C4-2B (cell line): ENCODE data around the gene CAMK2G.

ENCODE experiments used
- H3K27ac ChIP-seq: fragments of 450-650 bp; 2 replicates; pipeline ENCODE4 v1.5.1; 2017
- ZFX ChIP-seq: fragments of 450-650 bp; IDR thresholded peaks from 2 replicates; pipeline ENCODE4 v1.6.1; 2017
- TF ChIP-seq, protein P1 (sequence below): fragments of 450-650 bp; conservative IDR thresholded peaks from 2 replicates; pipeline ENCODE4 v1.5.1; 2017; ENCODE audit warnings: mild to moderate bottlenecking

Gene CAMK2G

GRCh38 chr10:73808021-73808815 lies 66.1 kb downstream of the CAMK2G start:
- TF ChIP-seq, protein P1, sequence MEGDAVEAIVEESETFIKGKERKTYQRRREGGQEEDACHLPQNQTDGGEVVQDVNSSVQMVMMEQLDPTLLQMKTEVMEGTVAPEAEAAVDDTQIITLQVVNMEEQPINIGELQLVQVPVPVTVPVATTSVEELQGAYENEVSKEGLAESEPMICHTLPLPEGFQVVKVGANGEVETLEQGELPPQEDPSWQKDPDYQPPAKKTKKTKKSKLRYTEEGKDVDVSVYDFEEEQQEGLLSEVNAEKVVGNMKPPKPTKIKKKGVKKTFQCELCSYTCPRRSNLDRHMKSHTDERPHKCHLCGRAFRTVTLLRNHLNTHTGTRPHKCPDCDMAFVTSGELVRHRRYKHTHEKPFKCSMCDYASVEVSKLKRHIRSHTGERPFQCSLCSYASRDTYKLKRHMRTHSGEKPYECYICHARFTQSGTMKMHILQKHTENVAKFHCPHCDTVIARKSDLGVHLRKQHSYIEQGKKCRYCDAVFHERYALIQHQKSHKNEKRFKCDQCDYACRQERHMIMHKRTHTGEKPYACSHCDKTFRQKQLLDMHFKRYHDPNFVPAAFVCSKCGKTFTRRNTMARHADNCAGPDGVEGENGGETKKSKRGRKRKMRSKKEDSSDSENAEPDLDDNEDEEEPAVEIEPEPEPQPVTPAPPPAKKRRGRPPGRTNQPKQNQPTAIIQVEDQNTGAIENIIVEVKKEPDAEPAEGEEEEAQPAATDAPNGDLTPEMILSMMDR, result no peak
- no peak for TF ChIP-seq ZFX
- no peak overlapping the region for H3K27ac ChIP-seq

- TF ChIP-seq, protein P1, result no peak
- TF ChIP-seq ZFX, result no peak
- no peak overlapping the region for H3K27ac ChIP-seq
These were observed 66.9 kb downstream of the CAMK2G start for GRCh38 chr10:73807471-73807870.

DNA sequence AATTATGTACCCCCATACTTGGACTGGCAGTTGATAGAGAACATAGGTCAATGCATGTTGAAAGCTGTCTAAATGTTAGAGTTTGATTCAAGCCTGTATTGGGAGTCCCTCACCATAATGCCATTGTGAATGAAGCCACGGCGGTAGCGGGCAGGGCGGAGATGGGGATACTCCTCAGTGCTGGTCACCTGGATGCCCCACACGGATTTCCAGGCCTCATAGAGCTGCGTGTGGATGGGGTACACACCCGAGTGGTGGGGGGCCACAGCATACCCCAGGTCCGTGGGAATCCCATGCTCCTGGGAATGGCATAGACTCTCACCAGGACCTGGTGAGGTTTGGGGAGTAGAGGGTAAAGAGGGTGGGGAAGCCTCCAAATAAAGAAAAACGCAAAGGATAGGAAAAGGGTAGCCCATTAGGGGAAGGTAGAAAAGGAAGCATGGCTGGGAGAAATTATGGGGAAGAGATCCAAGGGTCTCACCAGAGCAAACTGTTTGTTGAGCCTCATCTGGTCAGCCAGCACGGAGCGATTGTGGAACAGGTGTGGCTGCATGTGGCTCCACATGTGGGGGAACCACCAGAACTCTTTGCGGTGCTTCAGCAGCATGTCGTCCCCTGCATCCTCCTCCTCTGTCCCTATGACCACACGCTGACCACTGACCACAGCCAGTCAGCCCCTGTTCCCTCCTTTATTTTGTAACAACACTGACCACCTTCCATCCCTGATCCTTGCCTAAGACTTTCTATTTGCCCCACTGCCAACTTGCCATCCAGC lies 68.0 kb downstream of the CAMK2G start:
- TF ChIP-seq, protein P1, result no peak
- TF ChIP-seq ZFX, result no peak
- no peak overlapping the region for H3K27ac ChIP-seq

- H3K27ac ChIP-seq, result peak overlapping the region; percentile 63; the same call in 1 of the 2 replicates
- TF ChIP-seq ZFX, result no peak
- TF ChIP-seq, protein P1, result no peak
These were observed 70.6 kb downstream of the CAMK2G start for GRCh38 chr10:73803680-73804286.

DNA sequence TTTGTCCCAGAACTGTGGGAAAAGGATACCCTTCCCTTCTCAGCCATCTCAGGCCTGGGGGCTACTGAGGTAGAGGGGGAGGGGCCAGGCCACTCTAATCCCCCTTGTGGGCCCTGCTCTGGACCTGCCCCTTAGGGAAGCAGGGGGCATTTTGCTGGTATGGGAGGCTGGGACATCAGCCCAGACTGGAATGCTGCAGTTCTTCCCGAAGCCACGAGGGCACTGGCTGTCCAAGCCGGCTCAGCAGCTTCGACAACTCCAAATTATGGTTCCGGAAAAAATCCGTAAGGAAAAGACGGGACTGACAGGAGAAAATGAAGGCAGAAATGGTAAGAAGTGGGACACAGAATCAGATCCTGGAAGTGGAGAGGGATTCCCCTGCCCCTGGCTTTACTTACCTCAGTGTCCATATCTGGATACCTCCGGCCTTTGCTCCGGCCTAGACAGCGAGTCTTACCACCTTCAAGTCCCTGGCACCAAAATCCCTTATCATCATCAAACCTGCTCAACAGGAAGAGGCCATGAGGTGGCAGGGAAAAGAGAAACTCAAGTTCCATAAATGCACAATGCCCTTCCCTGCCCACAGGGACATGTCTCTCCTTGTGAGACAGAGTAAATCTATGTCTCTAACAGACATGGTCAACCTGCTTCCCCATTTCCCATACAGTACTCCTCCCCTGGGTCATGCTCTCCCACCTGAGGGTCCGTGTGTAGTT lies 71.9 kb downstream of the CAMK2G start:
- peak overlapping the region; percentile 63 for H3K27ac ChIP-seq
- peak; percentile 23; the same call in 1 of the 2 replicates for TF ChIP-seq ZFX
- TF ChIP-seq, protein P1, result no peak; the same call in 1 of the 2 replicates

- TF ChIP-seq, protein P1, result no peak
- TF ChIP-seq ZFX, result no peak
- H3K27ac ChIP-seq, result no peak overlapping the region
These were observed 73.1 kb downstream of the CAMK2G start for GRCh38 chr10:73801253-73801590.
